GM10248 (cell line): ENCODE data around the gene XPNPEP3.

Experiments used
- CTCF ChIA-PET: fragments of 300-600 bp; sonication (Branson Sonifier 250); formaldehyde crosslinking; extraction: SDS; loops from one replicate; lab custom pipeline; 2021; ENCODE audit warnings: antibody characterized with exemption; lab: Yijun Ruan, JAX
- POLR2A ChIA-PET: fragments of 350-650 bp; sonication (Branson Sonifier 250); formaldehyde crosslinking; extraction: SDS; loops from one replicate; lab custom pipeline; 2020; ENCODE audit warnings: antibody characterized with exemption; lab: Yijun Ruan, JAX
- DNase-seq: peaks from one replicate; pipeline ENCODE4 v3.0.0; 2012; ENCODE audit errors: extremely low spot score
- CTCF ChIP-seq: IDR thresholded peaks from 2 replicates; pipeline ENCODE4 v1.5.1; 2012; ENCODE audit warnings: mild to moderate bottlenecking, low read depth; ENCODE audit errors: extremely low read depth, missing control alignments, control extremely low read depth

Gene XPNPEP3

GRCh38 chr22:40856513-40857308 lies at the start of gene XPNPEP3, which contains the start of gene ST13:
Gene XPNPEP3, plus strand, starts transcription at chr22:40857148. Its CDS starts 34 bp downstream, at chr22:40857182.
Gene ST13, minus strand, starts transcription at chr22:40856639. Its CDS starts 99 bp downstream, at chr22:40856540.
- peak; percentile 95 for DNase-seq
- peak; percentile 10 for TF ChIP-seq CTCF
- CTCF ChIA-PET = interaction anchor here (0.9 to 4.2 kb wide), 9 partner anchors 11 to 381 kb away, joined by 3 to 24 read pairs (median 4); no protein-coding TSS in a partner anchor
- POLR2A ChIA-PET = interaction anchor here (0.5 to 1.3 kb wide), 8 partner anchors 42 to 1768 kb away, joined by 3 to 5 read pairs (median 3); partner anchors contain the start of genes CCDC134 and TEF

- TF ChIP-seq CTCF = no peak
- DNase-seq = no peak
- CTCF ChIA-PET = interaction anchor here (0.7 kb wide), 1 partner anchor 9 kb away, joined by 3 read pairs; no protein-coding TSS in a partner anchor
- POLR2A ChIA-PET = no interaction called here
These were observed 48.7 kb upstream of the XPNPEP3 start for GRCh38 chr22:40808018-40808841.

GRCh38 chr22:40813912-40814315 lies 43.0 kb upstream of the XPNPEP3 start:
- TF ChIP-seq CTCF = no peak
- CTCF ChIA-PET = interaction anchor here (1.0 to 1.9 kb wide), 2 partner anchors 35 to 377 kb away, joined by 3 to 4 read pairs; no protein-coding TSS in a partner anchor
- DNase-seq = no peak
- POLR2A ChIA-PET = no interaction called here

DNA sequence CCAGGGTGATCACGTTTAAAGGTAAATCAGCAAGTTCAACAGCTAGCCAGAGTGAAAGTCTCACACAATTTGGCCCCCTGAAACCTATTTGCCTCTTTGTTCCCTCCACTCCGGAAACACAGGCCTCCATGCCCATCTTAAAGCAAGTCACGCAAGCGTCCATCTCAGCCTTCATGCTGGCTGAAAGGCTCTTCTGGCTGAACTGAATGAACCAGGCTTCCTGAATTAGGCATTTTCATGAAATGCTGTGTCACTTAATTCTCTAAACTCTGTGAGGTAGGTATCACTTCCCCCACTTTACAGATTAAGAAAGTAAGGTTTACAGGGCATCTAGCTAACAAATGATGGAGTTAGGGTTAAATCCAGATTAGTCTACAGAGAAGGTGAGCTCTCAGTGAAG lies 39.2 kb upstream of the XPNPEP3 start:
- peak; percentile 45 for DNase-seq
- CTCF ChIA-PET = interaction anchor here (1.0 to 1.5 kb wide), 5 partner anchors 9 to 135 kb away, joined by 3 to 6 read pairs (median 4); partner anchors contain the start of genes ST13 and XPNPEP3
- POLR2A ChIA-PET = interaction anchor here (0.6 kb wide), 1 partner anchor 608 kb away, joined by 5 read pairs; no protein-coding TSS in a partner anchor
- TF ChIP-seq CTCF = no peak

DNA sequence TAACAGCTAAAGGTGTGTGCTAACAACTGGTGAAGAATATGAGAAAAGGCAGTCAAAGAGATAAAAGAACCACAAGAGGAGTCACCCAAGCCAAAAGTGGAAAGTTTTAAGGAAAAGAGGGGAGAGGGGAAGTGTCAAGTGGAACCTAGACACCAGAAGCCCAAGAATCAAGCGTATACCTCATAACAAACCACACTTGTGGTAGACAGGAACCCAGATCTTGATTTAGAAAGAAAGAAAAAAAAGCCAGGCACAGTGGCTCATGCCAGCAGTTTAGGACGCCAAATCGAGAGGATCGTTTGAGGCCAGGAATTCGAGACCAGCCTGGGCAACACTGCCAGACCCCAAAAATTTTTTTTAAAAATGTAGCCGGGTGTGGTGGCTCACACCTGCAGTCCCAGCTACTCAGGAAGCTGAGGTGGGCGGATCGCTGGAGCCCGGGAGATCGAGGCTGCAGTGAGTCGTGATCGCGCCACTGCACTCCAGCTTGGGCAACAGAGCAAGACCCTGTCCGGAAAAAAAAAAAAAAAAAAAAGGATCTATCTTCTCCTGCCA lies 38.7 kb upstream of the XPNPEP3 start:
- CTCF ChIA-PET = interaction anchor here (0.8 to 1.5 kb wide), 5 partner anchors 14 to 470 kb away, joined by 3 to 6 read pairs (median 4); partner anchors contain the start of genes ST13 and XPNPEP3

More for the DNA sequence above, 38.7 kb upstream of the XPNPEP3 start:
- TF ChIP-seq CTCF = no peak
- POLR2A ChIA-PET = interaction anchor here (0.6 kb wide), 1 partner anchor 608 kb away, joined by 5 read pairs; no protein-coding TSS in a partner anchor
- DNase-seq = no peak
